Colon (tissue), 2 donors: ENCODE data around the gene STKLD1.
"Not testable (repeated sequence)": the region's sequence is repeated elsewhere in the genome, so short reads cannot be mapped to it uniquely, and the experiment has no call there.

ENCODE experiments used
- FAIRE-seq: peaks from 2 replicates; lab custom pipeline; 2012; peaks lifted over from hg19 to GRCh38; lab: Jason Lieb, UNC
- donor health status: control.
- donor health status: control.

STKLD1 gene

GRCh38 chr9:133443982-133444381 lies 67.8 kb downstream of the STKLD1 start:
- FAIRE-seq = no peak

- no peak for FAIRE-seq
Observed at GRCh38 chr9:133445293-133445969, 69.3 kb downstream of the STKLD1 start.

- no peak for FAIRE-seq
Observed at GRCh38 chr9:133448487-133448972, 72.4 kb downstream of the STKLD1 start.

- FAIRE-seq = no peak
Observed at GRCh38 chr9:133449760-133450159, 73.6 kb downstream of the STKLD1 start.

GRCh38 chr9:133451865-133452264 lies 75.7 kb downstream of the STKLD1 start:
- FAIRE-seq = not testable (repeated sequence)

- FAIRE-seq = no peak
Observed at GRCh38 chr9:133452562-133452961, 76.4 kb downstream of the STKLD1 start.

- no peak for FAIRE-seq
Observed at GRCh38 chr9:133453651-133454050, 77.5 kb downstream of the STKLD1 start.

- no peak for FAIRE-seq
Observed at GRCh38 chr9:133454325-133454724, 78.2 kb downstream of the STKLD1 start.

- FAIRE-seq = no peak
Observed at GRCh38 chr9:133454943-133455673, 78.9 kb downstream of the STKLD1 start.
